IMR-90 (cell line): ENCODE data around the gene RYR3. TPM values are rescaled to one million over a fixed set of nuclear protein-coding genes. Genes with fewer than 3 reads are reported as not detected.

Experiments
- ATAC-seq: fragments of 200-7000 bp; cut with Tn5 transposase; 2 replicates; pipeline ENCODE4 v1.9.1; 2020; ENCODE audit warnings: low read depth, mild to moderate bottlenecking, moderate library complexity
- BruUV-seq: library from RNA; stranded (reverse); fragments of 400-500 nt; replicated peaks from 2 replicates; lab custom pipeline; 2021; lab: Mats Ljungman, UMichigan
- CTCF ChIA-PET: fragments of 300-600 bp; formaldehyde crosslinking; extraction: SDS; loops from one replicate; lab custom pipeline; 2021; ENCODE audit warnings: antibody characterized with exemption; lab: Yijun Ruan, JAX
- POLR2A ChIA-PET: fragments of 300-600 bp; sonication (Branson Sonifier 250); formaldehyde crosslinking; loops from one replicate; lab custom pipeline; 2022; ENCODE audit warnings: antibody characterized with exemption; ENCODE audit not compliant: unreplicated experiment; lab: Charles Lee
- DNase-seq: peaks from one replicate; pipeline ENCODE4 v3.0.0; 2013
- H2AFZ ChIP-seq: replicated peaks from 2 replicates; pipeline ENCODE3; 2013; ENCODE audit warnings: low read length, mild to moderate bottlenecking; ENCODE audit not compliant: poor library complexity
- H2AK5ac ChIP-seq: 2 replicates; pipeline ENCODE4 v1.6.1; 2013; ENCODE audit warnings: low read depth, low read length, inconsistent platforms
- H2AK9ac ChIP-seq: replicated peaks from 2 replicates; pipeline ENCODE3; 2013; ENCODE audit warnings: mild to moderate bottlenecking, low read depth, low read length, moderate library complexity; ENCODE audit not compliant: poor library complexity
- H2BK120ac ChIP-seq: 2 replicates; pipeline ENCODE4 v1.6.1; 2013; ENCODE audit warnings: low read depth, low read length, inconsistent platforms
- H2BK15ac ChIP-seq: 3 replicates; pipeline ENCODE4 v1.6.1; 2013; ENCODE audit warnings: low read depth, low read length, inconsistent platforms
- H2BK20ac ChIP-seq: 2 replicates; pipeline ENCODE4 v1.6.1; 2013; ENCODE audit warnings: low read depth, mild to moderate bottlenecking, inconsistent platforms, low read length, moderate library complexity
- H2BK5ac ChIP-seq: 2 replicates; pipeline ENCODE4 v1.6.1; 2013; ENCODE audit warnings: mild to moderate bottlenecking, low read depth, low read length, inconsistent platforms; ENCODE audit not compliant: poor library complexity, severe bottlenecking
- H3K14ac ChIP-seq: replicated peaks from 2 replicates; pipeline ENCODE4 v1.6.1; 2013; ENCODE audit warnings: low read depth, low read length, inconsistent platforms
- H3K18ac ChIP-seq: 2 replicates; pipeline ENCODE4 v1.6.1; 2013; ENCODE audit warnings: low read depth, low read length, control low read depth
- H3K23ac ChIP-seq: 2 replicates; pipeline ENCODE4 v1.6.1; 2013; ENCODE audit warnings: low read depth, low read length, inconsistent platforms
- H3K27ac ChIP-seq: 2 replicates; pipeline ENCODE4 v1.5.1; 2013; ENCODE audit warnings: mild to moderate bottlenecking, control low read depth, low read length; ENCODE audit not compliant: insufficient read depth
- H3K27me3 ChIP-seq: 2 replicates; pipeline ENCODE4 v1.6.1; 2013; ENCODE audit warnings: low read length; ENCODE audit not compliant: control insufficient read depth, insufficient read depth
- H3K36me3 ChIP-seq: 2 replicates; pipeline ENCODE4 v1.6.1; 2013; ENCODE audit warnings: low read length, mixed read lengths; ENCODE audit not compliant: control insufficient read depth, insufficient read depth
- H3K4ac ChIP-seq: 2 replicates; pipeline ENCODE4 v1.6.1; 2013; ENCODE audit warnings: low read depth, low read length, inconsistent platforms
- H3K4me1 ChIP-seq: 2 replicates; pipeline ENCODE4 v1.6.1; 2013; ENCODE audit warnings: low read length, mixed read lengths; ENCODE audit not compliant: control insufficient read depth, insufficient read depth
- H3K4me2 ChIP-seq: 2 replicates; pipeline ENCODE4 v1.6.1; 2013; ENCODE audit warnings: low read depth, mild to moderate bottlenecking, control low read depth, low read length, moderate library complexity
- H3K4me3 ChIP-seq: 2 replicates; pipeline ENCODE4 v1.5.1; 2013; ENCODE audit warnings: low read depth, mild to moderate bottlenecking, control low read depth, low read length, moderate library complexity; ENCODE audit not compliant: insufficient read depth
- H3K56ac ChIP-seq: 2 replicates; pipeline ENCODE4 v1.6.1; 2013; ENCODE audit warnings: low read length, inconsistent platforms; ENCODE audit not compliant: insufficient read depth; ENCODE audit errors: extremely low read depth
- H3K79me1 ChIP-seq, 2 experiments: 2 replicates each; pipeline ENCODE4 v1.6.1; 2013; ENCODE audit warnings: low read length in 2 of 2, inconsistent platforms in 1 of 2, low read depth in 1 of 2
- H3K9ac ChIP-seq: 2 replicates; pipeline ENCODE4 v1.6.1; 2013; ENCODE audit warnings: low read depth, low read length, control low read depth
- H3K9me1 ChIP-seq: 2 replicates; pipeline ENCODE4 v1.6.1; 2013; ENCODE audit warnings: low read length, inconsistent platforms; ENCODE audit not compliant: insufficient read depth
- H3K9me3 ChIP-seq: 2 replicates; pipeline ENCODE4 v1.6.1; 2013; ENCODE audit warnings: low read length; ENCODE audit not compliant: control insufficient read depth, insufficient read depth
- H4K20me1 ChIP-seq: 2 replicates; pipeline ENCODE4 v1.6.1; 2013; ENCODE audit warnings: low read length, inconsistent platforms; ENCODE audit not compliant: insufficient read depth
- H4K5ac ChIP-seq: 2 replicates; pipeline ENCODE4 v1.6.1; 2013; ENCODE audit warnings: mild to moderate bottlenecking, low read depth, low read length, control low read depth
- H4K8ac ChIP-seq, 2 experiments: 2 replicates each; pipeline ENCODE4 v1.6.1; 2013; ENCODE audit warnings: low read depth in 2 of 2, low read length in 2 of 2, control low read depth in 1 of 2, inconsistent platforms in 1 of 2
- H4K91ac ChIP-seq: 2 replicates; pipeline ENCODE4 v1.6.1; 2013; ENCODE audit warnings: low read depth, low read length, inconsistent platforms; ENCODE audit not compliant: insufficient read depth
- BHLHE40 ChIP-seq: fragments of 150-350 bp; IDR thresholded peaks from 2 replicates; pipeline ENCODE4 v1.6.1; 2016; ENCODE audit warnings: mild to moderate bottlenecking, low read depth, low read length
- CEBPB ChIP-seq: IDR thresholded peaks from 2 replicates; pipeline ENCODE4 v1.6.1; 2012; ENCODE audit warnings: low read depth, low read length, improper control_type of control experiment
- CHD1 ChIP-seq: IDR thresholded peaks from 2 replicates; pipeline ENCODE4 v1.6.1; 2012; ENCODE audit warnings: low read depth, low read length, improper control_type of control experiment
- FOS ChIP-seq: fragments of 150-350 bp; IDR thresholded peaks from 2 replicates; pipeline ENCODE4 v1.6.1; 2016; ENCODE audit warnings: low read depth, low read length
- MAFK ChIP-seq: IDR thresholded peaks from 2 replicates; pipeline ENCODE4 v1.6.1; 2012; ENCODE audit warnings: low read depth, low read length, improper control_type of control experiment
- MAZ ChIP-seq: IDR thresholded peaks from 2 replicates; pipeline ENCODE4 v1.6.1; 2012; ENCODE audit warnings: low read depth, mild to moderate bottlenecking, low read length, improper control_type of control experiment, moderate library complexity, borderline replicate concordance
- POLR2A ChIP-seq: IDR thresholded peaks from 2 replicates; pipeline ENCODE4 v1.6.1; 2012; ENCODE audit warnings: mild to moderate bottlenecking, low read depth, low read length
- RCOR1 ChIP-seq: IDR thresholded peaks from 2 replicates; pipeline ENCODE4 v1.6.1; 2012; ENCODE audit warnings: mild to moderate bottlenecking, low read length, improper control_type of control experiment; ENCODE audit not compliant: insufficient replicate concordance
- RFX5 ChIP-seq: IDR thresholded peaks from 2 replicates; pipeline ENCODE4 v1.8.0; 2012; ENCODE audit warnings: low read depth, mild to moderate bottlenecking, low read length, moderate library complexity
- SMC3 ChIP-seq: fragments of 150-350 bp; IDR thresholded peaks from 2 replicates; pipeline ENCODE4 v1.6.1; 2016; ENCODE audit warnings: low read depth, mild to moderate bottlenecking, antibody characterized with exemption, low read length, moderate library complexity
- WGBS, 2 experiments: methylation state at CpG; one replicate each; pipeline versions ENCODE4 v1.1.5 to v1.1.7; 2013; ENCODE audit warnings: missing lambda C conversion rate in 2 of 2; ENCODE audit not compliant: insufficient read length in 1 of 2; ENCODE audit errors: extremely low coverage in 2 of 2; 5-methylcytosine and 5-hydroxymethylcytosine counted together
- dilution Hi-C: fragments of 300-500 bp; cut with HindIII; formaldehyde crosslinking; loops from one replicate; pipeline ENCODE4 v1.14.3; 2018; ENCODE audit warnings: low sequenced_read_pairs; ENCODE audit not compliant: unreplicated experiment
- in situ Hi-C: fragments of 300-500 bp; cut with MboI; formaldehyde crosslinking; loops from 3 replicates; pipeline ENCODE4 v1.14.3; 2019; ENCODE audit warnings: low sequenced_read_pairs, inconsistent platforms, mixed read lengths
- intact Hi-C: fragments of 100-400 bp; cut with micrococcal nuclease; formaldehyde crosslinking; loops from 2 replicates; pipeline ENCODE4 v1.10.0; 2022
- polyA plus RNA-seq, 3 experiments: library from polyadenylated mRNA; depleted of rRNA; stranded (reverse); fragments of >200 nt; gene quantifications; 2 replicates each; pipeline ENCODE4 v1.2.3, GENCODE V29; 2012; ENCODE audit warnings: low replicate concordance in 1 of 3
- total RNA-seq: library from RNA; depleted of rRNA; stranded (reverse); fragments of >200 nt; gene quantifications from 2 replicates; pipeline ENCODE4 v1.2.3, GENCODE V29; 2012
- TF ChIP-seq, protein P1 (sequence below): fragments of 150-350 bp; IDR thresholded peaks from 2 replicates; pipeline ENCODE4 v1.6.1; 2016; ENCODE audit warnings: low read depth, mild to moderate bottlenecking, low read length, moderate library complexity, borderline replicate concordance
- TF ChIP-seq, protein P2 (sequence below): conservative IDR thresholded peaks from 2 replicates; pipeline ENCODE4 v1.5.1; 2012; ENCODE audit warnings: mild to moderate bottlenecking, low read depth, low read length, improper control_type of control experiment
- TF ChIP-seq, protein P3 (sequence below): fragments of 150-350 bp; IDR thresholded peaks from 2 replicates; pipeline ENCODE4 v1.6.1; 2017; ENCODE audit warnings: mild to moderate bottlenecking, antibody characterized with exemption, low read length, low read depth

Gene RYR3
- total and polyA plus RNA-seq, 2 of the 4 experiments (the other 2 are of a cell fraction): 0.18 TPM; not detected in 1

GRCh38 chr15:33371159-33371558 is 60.4 kb downstream of the RYR3 start:
- no peaks in the 10 kb centered on the region for H3K27me3 ChIP-seq
- no peak overlapping the region for H3K4me3 ChIP-seq
- CTCF ChIA-PET: no interaction called here
- in situ Hi-C loops: no loop called here
- ATAC-seq (no peak), DNase-seq (no peak)
- no peaks in the 10 kb centered on the region for H3K36me3 ChIP-seq
- no peaks in the 10 kb centered on the region for H3K79me1 ChIP-seq
- no peak overlapping the region for H3K23ac ChIP-seq
- TF ChIP-seq, protein P1, sequence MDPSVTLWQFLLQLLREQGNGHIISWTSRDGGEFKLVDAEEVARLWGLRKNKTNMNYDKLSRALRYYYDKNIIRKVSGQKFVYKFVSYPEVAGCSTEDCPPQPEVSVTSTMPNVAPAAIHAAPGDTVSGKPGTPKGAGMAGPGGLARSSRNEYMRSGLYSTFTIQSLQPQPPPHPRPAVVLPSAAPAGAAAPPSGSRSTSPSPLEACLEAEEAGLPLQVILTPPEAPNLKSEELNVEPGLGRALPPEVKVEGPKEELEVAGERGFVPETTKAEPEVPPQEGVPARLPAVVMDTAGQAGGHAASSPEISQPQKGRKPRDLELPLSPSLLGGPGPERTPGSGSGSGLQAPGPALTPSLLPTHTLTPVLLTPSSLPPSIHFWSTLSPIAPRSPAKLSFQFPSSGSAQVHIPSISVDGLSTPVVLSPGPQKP: no peak
- TF ChIP-seq CEBPB (no peak), SMC3 (no peak), MAZ (no peak), POLR2A (no peak), FOS (no peak), BHLHE40 (no peak), MAFK (no peak), RCOR1 (no peak), RFX5 (no peak), CHD1 (no peak)
- TF ChIP-seq, protein P2, sequence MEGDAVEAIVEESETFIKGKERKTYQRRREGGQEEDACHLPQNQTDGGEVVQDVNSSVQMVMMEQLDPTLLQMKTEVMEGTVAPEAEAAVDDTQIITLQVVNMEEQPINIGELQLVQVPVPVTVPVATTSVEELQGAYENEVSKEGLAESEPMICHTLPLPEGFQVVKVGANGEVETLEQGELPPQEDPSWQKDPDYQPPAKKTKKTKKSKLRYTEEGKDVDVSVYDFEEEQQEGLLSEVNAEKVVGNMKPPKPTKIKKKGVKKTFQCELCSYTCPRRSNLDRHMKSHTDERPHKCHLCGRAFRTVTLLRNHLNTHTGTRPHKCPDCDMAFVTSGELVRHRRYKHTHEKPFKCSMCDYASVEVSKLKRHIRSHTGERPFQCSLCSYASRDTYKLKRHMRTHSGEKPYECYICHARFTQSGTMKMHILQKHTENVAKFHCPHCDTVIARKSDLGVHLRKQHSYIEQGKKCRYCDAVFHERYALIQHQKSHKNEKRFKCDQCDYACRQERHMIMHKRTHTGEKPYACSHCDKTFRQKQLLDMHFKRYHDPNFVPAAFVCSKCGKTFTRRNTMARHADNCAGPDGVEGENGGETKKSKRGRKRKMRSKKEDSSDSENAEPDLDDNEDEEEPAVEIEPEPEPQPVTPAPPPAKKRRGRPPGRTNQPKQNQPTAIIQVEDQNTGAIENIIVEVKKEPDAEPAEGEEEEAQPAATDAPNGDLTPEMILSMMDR: no peak
- TF ChIP-seq, protein P3, sequence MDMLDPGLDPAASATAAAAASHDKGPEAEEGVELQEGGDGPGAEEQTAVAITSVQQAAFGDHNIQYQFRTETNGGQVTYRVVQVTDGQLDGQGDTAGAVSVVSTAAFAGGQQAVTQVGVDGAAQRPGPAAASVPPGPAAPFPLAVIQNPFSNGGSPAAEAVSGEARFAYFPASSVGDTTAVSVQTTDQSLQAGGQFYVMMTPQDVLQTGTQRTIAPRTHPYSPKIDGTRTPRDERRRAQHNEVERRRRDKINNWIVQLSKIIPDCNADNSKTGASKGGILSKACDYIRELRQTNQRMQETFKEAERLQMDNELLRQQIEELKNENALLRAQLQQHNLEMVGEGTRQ: no peak
- no peak overlapping the region for H2AK5ac ChIP-seq
- H4K20me1 ChIP-seq: no peaks in the 10 kb centered on the region
- no peak overlapping the region for H3K4ac ChIP-seq
- no peak overlapping the region for H2AFZ ChIP-seq
- H3K27ac ChIP-seq: no peak overlapping the region
- no peaks in the 10 kb centered on the region for H3K9me3 ChIP-seq
- no CpG with 5 or more reads among the region's 3 CpGs for whole genome bisulfite sequencing, 2 experiments
- no peak overlapping the region for H2BK20ac ChIP-seq
- no peak overlapping the region for H3K14ac ChIP-seq
- no TSS peak for BruUV-seq
- H4K5ac ChIP-seq: no peak overlapping the region
- no peak overlapping the region for H3K9ac ChIP-seq
- H4K91ac ChIP-seq: no peak overlapping the region
- no peak overlapping the region for H2AK9ac ChIP-seq
- H3K18ac ChIP-seq: no peak overlapping the region
- no peak overlapping the region for H2BK5ac ChIP-seq
- POLR2A ChIA-PET: no interaction called here
- no peak overlapping the region for H3K4me2 ChIP-seq
- no peak overlapping the region for H4K8ac ChIP-seq
- no peak overlapping the region for H2BK15ac ChIP-seq
- H3K9me1 ChIP-seq: no peaks in the 10 kb centered on the region
- intact Hi-C loops: no loop called here
- dilution Hi-C loops: no loop called here
- H3K4me1 ChIP-seq: no peaks in the 10 kb centered on the region
- no peak overlapping the region for H2BK120ac ChIP-seq
- no peak overlapping the region for H3K56ac ChIP-seq
